HG03064 (cell line): ENCODE measurements around the gene MSL1.
"Not testable (repeated sequence)": the region's sequence is repeated elsewhere in the genome, so short reads cannot be mapped to it uniquely, and the experiment has no call there.

Experiments used
- ATAC-seq: cut with Tn5 transposase; IDR thresholded peaks from one replicate; pipeline ENCODE4 v1.9.1; 2021; ENCODE audit warnings: low read depth; ENCODE audit not compliant: unreplicated experiment

MSL1 gene

GRCh38 chr17:40123811-40124114 is 2.0 kb downstream of the MSL1 start:
- ATAC-seq: no peak

- no peak for ATAC-seq
Observed at GRCh38 chr17:40124279-40125141, 2.7 kb downstream of the MSL1 start.

GRCh38 chr17:40129498-40129897 is 7.7 kb downstream of the MSL1 start:
- no peak for ATAC-seq

GRCh38 chr17:40130352-40131042 is 8.7 kb downstream of the MSL1 start:
- ATAC-seq: no peak

- ATAC-seq: no peak
Observed at GRCh38 chr17:40134184-40134583, 12.4 kb downstream of the MSL1 start.

- ATAC-seq: no peak
Observed at GRCh38 chr17:40135817-40136216, 14.0 kb downstream of the MSL1 start.

GRCh38 chr17:40139566-40140058 is 17.8 kb downstream of the MSL1 start:
- ATAC-seq: peak; percentile 2

GRCh38 chr17:40143166-40143565 is 21.4 kb downstream of the MSL1 start:
- ATAC-seq: not testable (repeated sequence)

- ATAC-seq: no peak
Observed at GRCh38 chr17:40145476-40145875, 23.7 kb downstream of the MSL1 start.

- ATAC-seq: no peak
Observed at GRCh38 chr17:40148527-40148926, 26.8 kb downstream of the MSL1 start.

GRCh38 chr17:40150276-40150675 is 28.5 kb downstream of the MSL1 start:
- no peak for ATAC-seq

GRCh38 chr17:40151414-40151963 is 29.7 kb downstream of the MSL1 start:
- no peak for ATAC-seq

- no peak for ATAC-seq
Observed at GRCh38 chr17:40153603-40154236, 31.9 kb downstream of the MSL1 start.

- no peak for ATAC-seq
Observed at GRCh38 chr17:40157973-40158372, 36.2 kb downstream of the MSL1 start.

GRCh38 chr17:40158438-40159013 is 36.8 kb downstream of the MSL1 start:
- no peak for ATAC-seq

- no peak for ATAC-seq
Observed at GRCh38 chr17:40159456-40159855, 37.7 kb downstream of the MSL1 start.

GRCh38 chr17:40167685-40168261 is 46.0 kb downstream of the MSL1 start:
- no peak for ATAC-seq

GRCh38 chr17:40168262-40168832 is 46.6 kb downstream of the MSL1 start:
- no peak for ATAC-seq

- no peak for ATAC-seq
Observed at GRCh38 chr17:40170325-40170724, 48.6 kb downstream of the MSL1 start.

- ATAC-seq: no peak
Observed at GRCh38 chr17:40171750-40172149, 50.0 kb downstream of the MSL1 start.
